C4-2B (cell line): Measurements from ENCODE around the gene CD244.

Source experiments
- H3K27ac ChIP-seq: fragments of 450-650 bp; 2 replicates; pipeline ENCODE4 v1.5.1; 2017
- CTCF ChIP-seq: fragments of 450-650 bp; conservative IDR thresholded peaks from 2 replicates; pipeline ENCODE4 v1.5.1; 2017; ENCODE audit warnings: mild to moderate bottlenecking
- ZFX ChIP-seq: fragments of 450-650 bp; IDR thresholded peaks from 2 replicates; pipeline ENCODE4 v1.6.1; 2017

Gene CD244

GRCh38 chr1:160829766-160830165 is 32.9 kb downstream of the CD244 start:
- TF ChIP-seq ZFX, result no peak
- no peak for TF ChIP-seq CTCF
- no peak overlapping the region for H3K27ac ChIP-seq

GRCh38 chr1:160827418-160827817 is 35.3 kb downstream of the CD244 start:
- no peak overlapping the region for H3K27ac ChIP-seq
- TF ChIP-seq ZFX (no peak), CTCF (no peak)

GRCh38 chr1:160826546-160826945 is 36.1 kb downstream of the CD244 start:
- no peak for TF ChIP-seq CTCF
- no peak for TF ChIP-seq ZFX
- no peak overlapping the region for H3K27ac ChIP-seq

GRCh38 chr1:160823296-160823695 is 39.4 kb downstream of the CD244 start:
- no peak for TF ChIP-seq ZFX
- TF ChIP-seq CTCF, result no peak
- no peak overlapping the region for H3K27ac ChIP-seq

- TF ChIP-seq CTCF, result peak; percentile 79
- no peak for TF ChIP-seq ZFX
- H3K27ac ChIP-seq, result no peak overlapping the region
Measured at GRCh38 chr1:160821627-160822026, 41.1 kb downstream of the CD244 start.

- no peak overlapping the region for H3K27ac ChIP-seq
- TF ChIP-seq CTCF (no peak), ZFX (no peak)
Measured at GRCh38 chr1:160819186-160819585, 43.5 kb downstream of the CD244 start.

- TF ChIP-seq CTCF (no peak), ZFX (no peak)
- no peak overlapping the region for H3K27ac ChIP-seq
Measured at GRCh38 chr1:160818207-160818937, 44.3 kb downstream of the CD244 start.
